HFF-Myc (cell line): ENCODE data around the gene TTLL10.

Source experiments
- DNase-seq: peaks from one replicate; pipeline ENCODE4 v3.0.0-alpha.2; 2011; ENCODE audit warnings: low read depth; ENCODE audit errors: extremely low read depth
- H3K4me3 ChIP-seq: replicated peaks from 2 replicates; pipeline ENCODE4 v1.5.1; 2011; ENCODE audit warnings: low read depth, mild to moderate bottlenecking, control low read depth, low read length
- TF ChIP-seq, protein P1 (sequence below): IDR thresholded peaks from 2 replicates; pipeline ENCODE4 v1.5.1; 2012; ENCODE audit warnings: mild to moderate bottlenecking, low read depth, low read length, control low read depth; ENCODE audit errors: missing control alignments

Gene TTLL10

DNA sequence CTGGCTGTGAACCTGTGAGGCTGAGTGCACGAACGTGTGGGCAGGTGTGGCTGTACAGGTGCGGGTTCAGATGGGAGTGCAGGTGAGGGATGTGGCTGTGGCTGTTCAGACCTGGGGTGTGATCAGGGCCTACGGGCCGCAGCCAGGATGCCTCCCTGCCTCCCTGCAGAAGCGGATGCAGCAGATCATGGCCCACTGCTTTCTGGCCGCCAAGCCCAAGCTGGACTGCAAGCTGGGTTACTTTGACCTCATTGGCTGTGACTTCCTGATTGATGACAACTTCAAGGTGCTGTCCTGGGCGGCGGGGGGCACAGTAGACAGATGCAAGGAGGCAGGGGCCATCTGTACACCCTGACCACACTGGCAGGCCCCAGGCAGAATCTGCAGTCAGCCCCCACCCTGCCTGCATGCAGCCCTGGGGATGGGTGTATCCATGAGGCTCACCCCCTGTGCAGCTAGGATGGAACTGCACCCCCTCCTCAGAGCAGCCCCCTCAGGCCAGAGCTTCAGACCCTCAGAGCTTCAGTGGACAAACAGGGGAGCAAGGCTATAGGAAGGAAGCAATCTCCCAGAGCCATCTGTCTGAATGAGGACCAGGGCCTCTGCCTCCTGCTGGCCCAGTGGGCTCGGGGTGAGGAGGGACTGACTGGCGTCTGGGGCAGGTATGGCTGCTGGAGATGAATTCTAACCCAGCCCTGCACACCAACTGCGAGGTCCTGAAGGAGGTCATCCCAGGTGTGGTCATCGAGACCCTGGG is 22.9 kb downstream of the TTLL10 start:
- DNase-seq, result no peak
- H3K4me3 ChIP-seq, result no peak overlapping the region
- TF ChIP-seq, protein P1, sequence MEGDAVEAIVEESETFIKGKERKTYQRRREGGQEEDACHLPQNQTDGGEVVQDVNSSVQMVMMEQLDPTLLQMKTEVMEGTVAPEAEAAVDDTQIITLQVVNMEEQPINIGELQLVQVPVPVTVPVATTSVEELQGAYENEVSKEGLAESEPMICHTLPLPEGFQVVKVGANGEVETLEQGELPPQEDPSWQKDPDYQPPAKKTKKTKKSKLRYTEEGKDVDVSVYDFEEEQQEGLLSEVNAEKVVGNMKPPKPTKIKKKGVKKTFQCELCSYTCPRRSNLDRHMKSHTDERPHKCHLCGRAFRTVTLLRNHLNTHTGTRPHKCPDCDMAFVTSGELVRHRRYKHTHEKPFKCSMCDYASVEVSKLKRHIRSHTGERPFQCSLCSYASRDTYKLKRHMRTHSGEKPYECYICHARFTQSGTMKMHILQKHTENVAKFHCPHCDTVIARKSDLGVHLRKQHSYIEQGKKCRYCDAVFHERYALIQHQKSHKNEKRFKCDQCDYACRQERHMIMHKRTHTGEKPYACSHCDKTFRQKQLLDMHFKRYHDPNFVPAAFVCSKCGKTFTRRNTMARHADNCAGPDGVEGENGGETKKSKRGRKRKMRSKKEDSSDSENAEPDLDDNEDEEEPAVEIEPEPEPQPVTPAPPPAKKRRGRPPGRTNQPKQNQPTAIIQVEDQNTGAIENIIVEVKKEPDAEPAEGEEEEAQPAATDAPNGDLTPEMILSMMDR, result no peak

DNA sequence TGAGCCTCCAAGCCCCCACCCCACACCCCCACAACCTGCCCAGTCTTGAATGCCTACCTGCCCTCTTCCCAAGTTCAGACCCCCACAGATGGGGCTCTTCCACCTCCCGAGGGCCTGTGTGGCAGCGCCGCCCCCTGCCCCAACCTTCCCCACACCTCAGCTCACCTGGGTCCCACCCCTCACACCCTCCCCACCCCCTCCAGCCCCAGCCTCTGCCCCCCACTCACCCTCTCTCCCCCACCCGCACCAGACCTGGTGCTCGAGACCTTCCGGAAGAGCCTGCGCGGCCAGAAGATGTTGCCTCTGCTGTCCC is 23.5 kb downstream of the TTLL10 start:
- no peak overlapping the region for H3K4me3 ChIP-seq
- TF ChIP-seq, protein P1, result no peak
- no peak for DNase-seq

DNA sequence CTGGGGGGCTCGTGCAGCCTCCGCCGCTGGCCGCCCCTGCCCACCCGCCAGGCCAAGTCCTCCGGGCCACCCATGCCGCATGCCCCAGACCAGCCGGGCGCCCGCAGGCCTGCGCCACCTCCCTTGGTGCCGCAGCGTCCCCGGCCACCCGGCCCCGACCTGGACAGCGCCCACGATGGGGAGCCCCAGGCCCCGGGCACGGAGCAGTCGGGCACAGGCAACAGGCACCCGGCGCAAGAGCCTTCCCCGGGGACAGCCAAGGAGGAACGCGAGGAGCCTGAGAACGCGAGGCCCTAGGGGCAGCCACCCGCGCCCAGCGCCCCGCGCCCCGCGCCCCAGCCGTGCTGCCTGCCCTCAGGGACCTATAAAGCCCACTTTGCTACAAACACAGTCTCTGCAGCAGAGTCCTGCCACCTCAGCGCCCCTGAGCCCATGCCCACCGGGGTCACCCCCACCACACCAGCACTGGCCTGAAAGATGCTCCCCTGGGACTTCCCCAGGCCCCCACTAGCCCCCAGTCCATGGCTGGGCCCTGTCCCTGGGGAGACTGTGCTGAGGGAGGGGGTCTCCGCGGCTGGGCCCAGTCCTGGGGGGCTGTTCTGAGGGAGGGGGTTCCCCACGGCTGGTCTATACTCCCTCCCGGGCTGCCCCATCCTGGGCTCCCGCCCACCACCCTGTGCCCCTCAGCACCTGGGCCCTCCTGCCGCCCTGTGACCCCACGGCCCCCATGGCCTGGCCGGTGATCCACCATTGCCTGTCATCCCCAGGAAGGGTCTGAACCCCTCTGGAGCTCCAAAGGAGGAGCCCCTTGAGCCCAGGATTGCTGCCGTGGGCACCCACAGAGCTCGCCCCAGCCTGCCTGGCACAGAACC is 24.1 kb downstream of the TTLL10 start:
- DNase-seq, result no peak
- H3K4me3 ChIP-seq, result no peak overlapping the region
- TF ChIP-seq, protein P1, result no peak

DNA sequence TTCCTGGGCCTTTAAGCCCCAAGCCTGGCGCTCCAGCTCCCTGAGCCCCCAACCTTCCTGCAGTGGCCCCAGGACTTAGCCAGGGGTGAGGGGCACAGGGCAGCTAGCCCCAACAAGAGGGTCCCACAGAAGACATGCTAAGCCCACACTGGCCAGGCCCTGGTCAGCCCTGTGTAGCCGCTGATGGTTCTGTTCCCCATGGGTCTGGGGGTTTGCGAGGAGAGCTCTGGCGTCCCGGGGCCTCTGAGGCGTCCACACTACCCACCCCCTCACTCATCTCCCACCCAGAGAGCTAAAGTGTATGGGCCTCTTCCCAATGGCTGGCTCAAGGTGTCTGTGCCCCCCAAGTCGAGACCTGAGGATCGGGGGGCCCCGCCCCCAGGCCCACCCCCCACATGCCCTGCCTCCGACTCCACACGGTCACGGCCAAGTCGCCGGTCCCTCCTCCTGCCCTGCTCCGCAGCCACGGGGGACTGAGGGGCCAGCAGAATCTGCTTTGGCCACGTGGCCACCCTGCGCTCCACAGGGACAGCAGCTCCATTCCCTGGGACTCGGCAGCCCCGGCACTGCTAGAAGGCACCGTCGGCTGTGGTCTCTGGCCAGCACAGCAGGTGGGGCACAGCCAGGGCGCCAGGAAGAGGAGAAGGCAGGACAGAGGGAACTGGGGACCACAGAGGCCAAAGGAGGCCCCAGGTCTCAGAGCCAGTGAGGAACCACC is 24.9 kb downstream of the TTLL10 start:
- H3K4me3 ChIP-seq, result no peak overlapping the region
- TF ChIP-seq, protein P1, result no peak
- no peak for DNase-seq

DNA sequence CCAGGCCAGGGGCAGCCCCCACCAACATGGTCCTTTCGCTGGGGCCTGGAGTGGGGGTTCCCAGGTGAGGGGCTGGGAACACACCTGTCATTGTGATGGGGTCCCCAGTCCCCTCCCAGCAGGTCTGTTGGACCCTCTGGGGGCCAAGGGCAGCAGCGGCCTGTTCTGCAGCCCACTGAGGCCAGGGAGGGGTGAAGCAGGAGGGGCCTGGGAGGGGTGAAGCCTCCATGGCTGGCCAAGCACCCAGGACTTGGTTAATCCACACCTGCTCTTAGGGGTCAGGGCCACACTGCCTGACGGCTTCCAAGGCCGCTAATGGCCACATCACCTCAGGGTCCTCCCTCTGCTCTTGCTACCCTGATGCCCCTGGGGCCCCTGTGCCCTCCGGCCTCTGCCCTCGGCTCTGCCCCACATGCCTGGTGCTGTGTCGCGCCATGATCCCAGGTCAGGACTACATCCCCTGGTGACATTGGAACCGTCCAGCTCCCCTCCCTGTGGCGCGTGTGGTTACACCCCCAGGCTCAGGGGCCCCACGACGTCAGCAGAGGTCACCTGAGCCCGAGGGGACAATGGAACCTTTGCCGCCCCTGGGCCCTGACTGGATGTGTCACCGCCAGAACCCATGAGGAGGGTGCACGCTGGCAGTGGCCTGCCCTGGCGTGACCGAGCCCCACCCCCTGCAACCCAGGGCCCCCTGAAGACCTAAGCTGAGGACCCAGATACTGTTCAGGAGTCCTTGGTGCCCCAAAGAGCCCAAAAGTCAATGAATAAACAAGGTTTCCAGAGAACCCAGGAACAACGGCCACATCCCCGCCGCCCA is 25.7 kb downstream of the TTLL10 start:
- DNase-seq, result no peak
- H3K4me3 ChIP-seq, result no peak overlapping the region
- TF ChIP-seq, protein P1, result no peak
